ENCODE data around the gene ZNF160.
"Not testable (repeated sequence)": the region's sequence is repeated elsewhere in the genome, so short reads cannot be mapped to it uniquely, and the experiment has no call there.

ZNF160 gene

GRCh38 chr19:53091413-53092254, 11.6 kb downstream of the ZNF160 start:
- DNase-seq: no peak

GRCh38 chr19:53088091-53088490, 15.1 kb downstream of the ZNF160 start:
- no peak for DNase-seq

GRCh38 chr19:53086949-53087348, 16.3 kb downstream of the ZNF160 start:
- DNase-seq: no peak

- DNase-seq: no peak
Measured at GRCh38 chr19:53085496-53085895, 17.7 kb downstream of the ZNF160 start.

- DNase-seq: no peak
Measured at GRCh38 chr19:53082929-53083328, 20.3 kb downstream of the ZNF160 start.

- no peak for DNase-seq
Measured at GRCh38 chr19:53079313-53079924, 23.8 kb downstream of the ZNF160 start.

GRCh38 chr19:53078668-53079067, 24.6 kb downstream of the ZNF160 start:
- no peak for DNase-seq

GRCh38 chr19:53076984-53077383, 26.2 kb downstream of the ZNF160 start:
- DNase-seq: no peak

- DNase-seq: no peak
Measured at GRCh38 chr19:53068834-53069233, 34.4 kb downstream of the ZNF160 start.

GRCh38 chr19:53068199-53068598, 35.0 kb downstream of the ZNF160 start:
- no peak for DNase-seq

GRCh38 chr19:53057904-53058580, 45.2 kb downstream of the ZNF160 start:
- no peak for DNase-seq

- no peak for DNase-seq
Measured at GRCh38 chr19:53055117-53055516, 48.1 kb downstream of the ZNF160 start.

GRCh38 chr19:53047379-53047778, 55.8 kb downstream of the ZNF160 start:
- DNase-seq: no peak

- DNase-seq: no peak
Measured at GRCh38 chr19:53045536-53045935, 57.7 kb downstream of the ZNF160 start.

- no peak for DNase-seq
Measured at GRCh38 chr19:53041366-53041765, 61.9 kb downstream of the ZNF160 start.

- DNase-seq: no peak
Measured at GRCh38 chr19:53037101-53038097, 65.8 kb downstream of the ZNF160 start.

GRCh38 chr19:53034948-53035675, 68.1 kb downstream of the ZNF160 start:
- no peak for DNase-seq

GRCh38 chr19:53034054-53034453, 69.2 kb downstream of the ZNF160 start:
- DNase-seq: no peak

GRCh38 chr19:53028306-53028705, 74.9 kb downstream of the ZNF160 start:
- DNase-seq: not testable (repeated sequence)

GRCh38 chr19:53019684-53020083, 83.5 kb downstream of the ZNF160 start:
- DNase-seq: peak; percentile 10

Data from CD4-positive, alpha-beta T cell treated with Interleukin-10 for 1 hour (primary cell).